Glutamatergic neuron (in vitro differentiated cells): Measurements from ENCODE around the gene MTA1. TPM values are rescaled to one million over a fixed set of nuclear protein-coding genes. Genes with fewer than 3 reads are reported as not detected.

Experiments
- DNase-seq: peaks from one replicate; pipeline ENCODE4 v3.0.0; 2022
- H3K27ac Mint-ChIP-seq: one replicate; pipeline ENCODE4 v1.8.0; 2020; ENCODE audit warnings: mild to moderate bottlenecking, mixed read lengths, inconsistent platforms; ENCODE audit not compliant: unreplicated experiment
- H3K27me3 Mint-ChIP-seq: one replicate; pipeline ENCODE4 v1.8.0; 2020; ENCODE audit warnings: mild to moderate bottlenecking, moderate library complexity, mixed read lengths, inconsistent platforms; ENCODE audit not compliant: unreplicated experiment
- H3K36me3 Mint-ChIP-seq: one replicate; pipeline ENCODE4 v1.8.0; 2020; ENCODE audit warnings: mild to moderate bottlenecking, mixed read lengths, inconsistent platforms; ENCODE audit not compliant: unreplicated experiment
- H3K4me1 Mint-ChIP-seq: one replicate; pipeline ENCODE4 v1.8.0; 2020; ENCODE audit warnings: mild to moderate bottlenecking, low read depth, mixed read lengths, inconsistent platforms; ENCODE audit not compliant: unreplicated experiment
- H3K4me3 Mint-ChIP-seq: one replicate; pipeline ENCODE4 v1.8.0; 2020; ENCODE audit warnings: mild to moderate bottlenecking, mixed read lengths, inconsistent platforms; ENCODE audit not compliant: unreplicated experiment
- H3K9me3 Mint-ChIP-seq: one replicate; pipeline ENCODE4 v1.8.0; 2020; ENCODE audit warnings: mild to moderate bottlenecking, moderate library complexity, mixed read lengths, inconsistent platforms; ENCODE audit not compliant: unreplicated experiment
- total RNA-seq: library from RNA; stranded (reverse); fragmentation: NEBNext Ultra II Directional; extraction: Animal tissue kit (Norgen Biotek cat#: 25700); gene quantifications from one replicate; pipeline ENCODE4 v1.2.1, GENCODE V29; 2021; ENCODE audit not compliant: unreplicated experiment
- TF ChIP-seq, protein P1 (sequence below): fragments of 200-600 bp; sonication (generic); IDR thresholded peaks from one replicate; pipeline ENCODE4 v1.5.0; 2021; ENCODE audit not compliant: partially characterized antibody, unreplicated experiment

The MTA1 gene
- total RNA-seq, 1 donor from 2014 or later = 261 TPM

DNA sequence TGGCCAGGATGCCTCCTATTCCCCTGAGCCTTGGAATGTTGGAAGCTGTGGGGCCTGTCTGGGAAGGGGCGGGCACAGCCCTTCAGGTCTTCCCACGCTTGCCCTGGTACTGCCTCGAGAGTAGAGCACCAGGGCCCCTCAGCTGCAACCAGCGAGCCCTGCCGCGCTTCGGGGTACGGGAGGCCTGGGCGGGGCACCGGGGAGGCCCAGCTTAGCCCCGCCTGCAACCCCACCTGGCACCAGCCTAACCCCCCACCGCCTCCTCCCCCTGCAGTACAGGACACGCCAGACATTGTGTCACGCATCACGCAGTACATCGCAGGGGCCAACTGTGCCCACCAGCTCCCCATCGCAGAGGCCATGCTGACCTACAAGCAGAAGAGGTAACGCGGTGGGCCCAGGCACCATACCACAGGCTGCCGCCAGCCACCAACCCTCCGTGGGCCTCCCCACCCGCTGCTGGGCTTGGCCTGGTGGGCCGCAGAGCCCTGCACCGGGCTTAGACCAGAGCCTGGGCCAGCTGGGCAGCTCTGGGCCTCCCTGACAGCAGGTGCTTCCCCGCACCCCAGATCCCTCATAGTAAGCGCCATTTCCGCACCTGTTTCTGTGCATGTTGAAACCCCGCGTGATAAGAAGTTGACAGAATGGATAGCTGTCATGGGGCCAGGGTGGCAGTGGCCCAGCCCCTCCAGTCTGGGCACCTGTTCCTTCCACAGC is 34.9 kb upstream of the MTA1 start:
- no peak overlapping the region for H3K4me3 Mint-ChIP-seq
- TF ChIP-seq, protein P1, sequence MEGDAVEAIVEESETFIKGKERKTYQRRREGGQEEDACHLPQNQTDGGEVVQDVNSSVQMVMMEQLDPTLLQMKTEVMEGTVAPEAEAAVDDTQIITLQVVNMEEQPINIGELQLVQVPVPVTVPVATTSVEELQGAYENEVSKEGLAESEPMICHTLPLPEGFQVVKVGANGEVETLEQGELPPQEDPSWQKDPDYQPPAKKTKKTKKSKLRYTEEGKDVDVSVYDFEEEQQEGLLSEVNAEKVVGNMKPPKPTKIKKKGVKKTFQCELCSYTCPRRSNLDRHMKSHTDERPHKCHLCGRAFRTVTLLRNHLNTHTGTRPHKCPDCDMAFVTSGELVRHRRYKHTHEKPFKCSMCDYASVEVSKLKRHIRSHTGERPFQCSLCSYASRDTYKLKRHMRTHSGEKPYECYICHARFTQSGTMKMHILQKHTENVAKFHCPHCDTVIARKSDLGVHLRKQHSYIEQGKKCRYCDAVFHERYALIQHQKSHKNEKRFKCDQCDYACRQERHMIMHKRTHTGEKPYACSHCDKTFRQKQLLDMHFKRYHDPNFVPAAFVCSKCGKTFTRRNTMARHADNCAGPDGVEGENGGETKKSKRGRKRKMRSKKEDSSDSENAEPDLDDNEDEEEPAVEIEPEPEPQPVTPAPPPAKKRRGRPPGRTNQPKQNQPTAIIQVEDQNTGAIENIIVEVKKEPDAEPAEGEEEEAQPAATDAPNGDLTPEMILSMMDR = no peak
- peaks cover 5% of the 10 kb centered on the region for H3K9me3 Mint-ChIP-seq
- peaks cover 10% of the 10 kb centered on the region for H3K4me1 Mint-ChIP-seq
- H3K27me3 Mint-ChIP-seq = peaks cover 6% of the 10 kb centered on the region
- no peak overlapping the region for H3K27ac Mint-ChIP-seq
- no peaks in the 10 kb centered on the region for H3K36me3 Mint-ChIP-seq
- DNase-seq = no peak

DNA sequence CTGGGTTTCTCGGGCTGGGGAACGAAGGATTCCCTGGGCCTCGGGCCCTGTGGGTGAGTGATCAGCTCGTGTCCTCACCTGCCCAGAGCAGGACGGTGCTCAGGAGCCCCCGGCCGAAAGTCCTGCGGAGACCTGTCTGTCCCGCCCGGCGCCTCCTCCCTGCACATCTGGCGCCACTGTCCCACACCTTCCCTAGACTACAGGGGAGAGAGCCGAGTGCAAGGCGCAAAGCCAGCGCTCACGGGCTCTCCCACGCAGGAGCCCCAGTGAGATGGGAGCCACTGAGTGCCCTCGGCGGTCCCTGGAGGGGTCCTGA is 34.3 kb upstream of the MTA1 start:
- Mint-ChIP-seq H3K4me1 (peaks cover 14% of the 10 kb centered on the region), H3K36me3 (no peaks in the 10 kb centered on the region), H3K27me3 (peaks cover 6% of the 10 kb centered on the region), H3K4me3 (no peak overlapping the region), H3K9me3 (peaks cover 5% of the 10 kb centered on the region), H3K27ac (no peak overlapping the region)
- TF ChIP-seq, protein P1 = no peak
- DNase-seq = no peak

DNA sequence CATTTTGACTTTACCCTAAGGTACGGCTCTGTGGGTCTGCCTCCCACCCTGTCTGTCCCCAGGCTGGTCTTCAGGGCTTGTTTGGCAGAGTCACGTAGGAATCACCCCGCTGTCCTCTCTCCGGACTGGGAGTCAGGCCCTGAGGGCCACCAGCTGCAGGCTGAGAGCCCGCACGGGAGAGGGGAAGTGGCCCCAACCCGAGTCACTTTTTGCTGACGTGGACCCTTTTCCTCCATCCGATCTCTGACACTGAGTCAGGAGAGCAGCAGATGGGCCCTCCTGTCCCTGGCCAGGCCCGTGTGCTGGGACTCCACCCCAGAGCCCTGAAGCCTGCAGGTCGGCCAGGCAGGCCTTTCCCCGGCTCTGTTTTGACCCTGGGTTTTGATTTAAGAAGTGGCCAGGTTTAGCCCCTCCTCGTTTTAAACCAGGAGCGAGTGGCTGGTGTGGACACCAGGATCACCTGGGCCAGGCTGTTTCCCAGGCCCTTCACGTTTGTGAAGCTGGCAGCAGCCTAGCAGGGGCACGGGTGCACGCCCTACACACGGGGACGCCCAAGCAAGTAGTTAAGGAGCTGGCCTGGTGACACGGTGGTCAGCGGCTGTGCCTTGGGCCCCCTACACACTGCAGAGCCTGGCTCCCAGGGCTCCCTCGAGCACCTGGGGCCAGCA is 33.8 kb upstream of the MTA1 start:
- no peaks in the 10 kb centered on the region for H3K36me3 Mint-ChIP-seq
- no peak for DNase-seq
- peak overlapping the region; percentile 12 for H3K27ac Mint-ChIP-seq
- no peak overlapping the region for H3K4me3 Mint-ChIP-seq
- peaks cover 7% of the 10 kb centered on the region for H3K9me3 Mint-ChIP-seq
- H3K4me1 Mint-ChIP-seq = peaks cover 18% of the 10 kb centered on the region
- TF ChIP-seq, protein P1 = no peak
- H3K27me3 Mint-ChIP-seq = peaks cover 6% of the 10 kb centered on the region

DNA sequence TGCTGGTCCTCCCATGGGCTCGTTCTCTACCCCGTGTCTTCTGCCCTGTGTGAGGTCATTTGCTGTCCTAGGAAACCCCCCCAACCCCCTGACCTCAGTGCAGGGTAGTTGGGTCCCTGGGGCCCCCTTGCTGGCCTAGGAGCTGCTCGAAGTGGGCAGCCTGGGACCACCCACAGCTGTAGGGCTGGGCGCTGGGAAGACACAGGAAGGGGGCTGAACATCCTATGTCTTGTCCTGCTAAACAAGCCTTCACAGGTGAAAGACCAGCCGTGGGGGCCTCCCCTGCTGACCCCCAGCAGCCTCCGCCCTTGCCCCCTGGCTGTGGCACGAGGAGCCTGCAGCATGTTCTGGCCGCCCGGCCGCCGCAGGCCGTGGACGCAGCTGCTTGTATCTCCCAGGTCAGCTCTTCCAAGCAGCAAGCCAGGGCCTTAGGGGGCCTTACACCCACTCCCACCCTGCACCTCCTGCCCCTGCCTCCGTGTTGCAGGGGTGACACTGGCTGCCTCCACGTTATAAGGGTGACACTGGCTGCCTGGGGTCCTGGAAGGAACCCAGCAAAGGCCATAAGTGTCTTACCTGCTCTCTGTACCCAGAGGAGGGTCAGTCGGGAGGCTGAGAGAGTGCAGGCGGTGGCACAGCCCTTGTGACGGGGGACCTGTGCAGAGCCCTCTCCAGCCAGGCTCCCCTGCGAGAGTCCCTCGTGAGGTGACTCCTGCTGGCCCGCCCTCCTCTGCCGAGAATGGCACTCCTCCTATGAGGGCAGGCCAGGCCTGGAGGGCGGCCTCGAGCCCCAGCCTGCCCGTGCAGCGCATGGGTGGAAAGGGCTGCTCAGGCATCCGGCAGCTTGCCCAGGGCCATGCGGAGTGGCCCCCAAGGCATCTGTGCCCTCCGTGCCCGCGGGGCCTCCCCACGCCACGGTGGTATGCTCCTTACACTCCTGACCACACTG is 32.8 kb upstream of the MTA1 start:
- no peaks in the 10 kb centered on the region for H3K36me3 Mint-ChIP-seq
- H3K9me3 Mint-ChIP-seq = peaks cover 11% of the 10 kb centered on the region
- H3K27ac Mint-ChIP-seq = peak overlapping the region; percentile 12
- H3K27me3 Mint-ChIP-seq = peaks cover 9% of the 10 kb centered on the region
- no peak for DNase-seq
- TF ChIP-seq, protein P1 = peak; percentile 15
- no peak overlapping the region for H3K4me3 Mint-ChIP-seq
- peaks cover 21% of the 10 kb centered on the region for H3K4me1 Mint-ChIP-seq
